ENCODE results near the gene ATXN10.

- TF ChIP-seq, protein P1, sequence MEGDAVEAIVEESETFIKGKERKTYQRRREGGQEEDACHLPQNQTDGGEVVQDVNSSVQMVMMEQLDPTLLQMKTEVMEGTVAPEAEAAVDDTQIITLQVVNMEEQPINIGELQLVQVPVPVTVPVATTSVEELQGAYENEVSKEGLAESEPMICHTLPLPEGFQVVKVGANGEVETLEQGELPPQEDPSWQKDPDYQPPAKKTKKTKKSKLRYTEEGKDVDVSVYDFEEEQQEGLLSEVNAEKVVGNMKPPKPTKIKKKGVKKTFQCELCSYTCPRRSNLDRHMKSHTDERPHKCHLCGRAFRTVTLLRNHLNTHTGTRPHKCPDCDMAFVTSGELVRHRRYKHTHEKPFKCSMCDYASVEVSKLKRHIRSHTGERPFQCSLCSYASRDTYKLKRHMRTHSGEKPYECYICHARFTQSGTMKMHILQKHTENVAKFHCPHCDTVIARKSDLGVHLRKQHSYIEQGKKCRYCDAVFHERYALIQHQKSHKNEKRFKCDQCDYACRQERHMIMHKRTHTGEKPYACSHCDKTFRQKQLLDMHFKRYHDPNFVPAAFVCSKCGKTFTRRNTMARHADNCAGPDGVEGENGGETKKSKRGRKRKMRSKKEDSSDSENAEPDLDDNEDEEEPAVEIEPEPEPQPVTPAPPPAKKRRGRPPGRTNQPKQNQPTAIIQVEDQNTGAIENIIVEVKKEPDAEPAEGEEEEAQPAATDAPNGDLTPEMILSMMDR (IDR thresholded peaks at IDR 0.05): no peak
- no peak for TF ChIP-seq POLR2A (IDR thresholded peaks at IDR 0.05)
These were observed 196.4 kb downstream of the ATXN10 start for GRCh38 chr22:45867906-45868555.

Data from esophagus squamous epithelium (tissue), 4 donors.